HG03103 (cell line): ENCODE measurements around the gene DPP10.
"Not testable (repeated sequence)": the region's sequence is repeated elsewhere in the genome, so short reads cannot be mapped to it uniquely, and the experiment has no call there.

Experiments used
- ATAC-seq: cut with Tn5 transposase; IDR thresholded peaks from one replicate; pipeline ENCODE4 v1.9.1; 2021; ENCODE audit warnings: low read depth; ENCODE audit not compliant: unreplicated experiment

The DPP10 gene

DNA sequence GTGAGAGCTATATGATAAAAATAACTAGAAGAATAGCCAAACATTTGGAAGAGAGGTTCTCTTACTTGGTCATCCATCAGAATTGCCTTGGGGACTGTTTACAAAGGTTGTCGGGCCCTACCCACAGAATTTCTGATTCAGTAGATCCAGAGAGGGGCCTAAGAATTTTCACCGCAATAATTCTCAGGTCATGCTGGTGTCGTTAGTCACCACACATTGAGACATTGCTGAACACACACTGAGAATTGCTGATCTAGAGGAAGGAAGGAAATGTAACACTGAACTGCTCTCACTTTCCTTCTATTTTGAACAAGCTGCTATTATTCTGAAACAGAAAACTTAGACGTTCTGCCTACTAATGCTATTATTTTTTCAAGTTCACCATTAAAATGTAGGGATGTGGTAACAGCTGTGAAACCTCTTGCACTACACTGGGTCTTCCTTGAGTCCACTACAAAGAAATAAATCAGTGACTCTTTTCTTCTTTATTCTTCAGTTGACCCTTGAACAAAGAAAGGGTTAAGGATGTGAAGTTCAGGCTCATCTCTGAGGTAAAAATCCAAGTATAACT, 491.3 kb downstream of the DPP10 start:
- ATAC-seq: no peak

GRCh38 chr2:114935031-114935430, 492.6 kb downstream of the DPP10 start:
- no peak for ATAC-seq

- ATAC-seq: no peak
These were observed 495.0 kb downstream of the DPP10 start for GRCh38 chr2:114937366-114937930.

DNA sequence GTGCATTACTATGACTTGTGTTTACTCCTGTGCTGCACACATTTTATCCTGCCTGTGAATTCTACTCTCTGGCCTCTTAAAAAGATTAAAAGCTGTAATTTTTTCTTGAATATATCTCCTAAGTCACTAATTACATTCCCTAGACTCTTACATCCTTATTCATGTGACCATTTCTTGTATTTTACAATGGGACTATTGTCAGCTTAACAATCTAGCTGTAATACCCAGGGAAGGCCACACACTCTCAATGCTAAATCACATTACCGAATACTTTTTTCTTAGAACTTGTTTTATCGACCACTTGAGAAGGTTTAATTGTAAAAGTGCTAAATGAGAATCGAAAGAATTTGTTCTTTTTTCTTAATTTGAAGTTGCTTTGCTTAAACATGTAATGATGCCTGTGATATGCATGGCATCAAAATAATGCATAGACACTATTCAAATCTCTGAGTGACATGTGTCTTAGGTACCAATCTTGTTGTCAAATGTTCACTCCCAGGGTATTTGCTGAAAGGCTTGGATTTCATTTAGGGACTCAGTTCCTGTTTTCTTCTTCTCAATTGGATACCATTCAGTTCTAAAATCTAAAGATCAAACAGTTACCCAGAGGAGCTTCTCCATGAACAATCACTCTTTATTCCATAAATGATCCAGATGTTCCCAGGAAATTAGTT, 498.5 kb downstream of the DPP10 start:
- no peak for ATAC-seq

DNA sequence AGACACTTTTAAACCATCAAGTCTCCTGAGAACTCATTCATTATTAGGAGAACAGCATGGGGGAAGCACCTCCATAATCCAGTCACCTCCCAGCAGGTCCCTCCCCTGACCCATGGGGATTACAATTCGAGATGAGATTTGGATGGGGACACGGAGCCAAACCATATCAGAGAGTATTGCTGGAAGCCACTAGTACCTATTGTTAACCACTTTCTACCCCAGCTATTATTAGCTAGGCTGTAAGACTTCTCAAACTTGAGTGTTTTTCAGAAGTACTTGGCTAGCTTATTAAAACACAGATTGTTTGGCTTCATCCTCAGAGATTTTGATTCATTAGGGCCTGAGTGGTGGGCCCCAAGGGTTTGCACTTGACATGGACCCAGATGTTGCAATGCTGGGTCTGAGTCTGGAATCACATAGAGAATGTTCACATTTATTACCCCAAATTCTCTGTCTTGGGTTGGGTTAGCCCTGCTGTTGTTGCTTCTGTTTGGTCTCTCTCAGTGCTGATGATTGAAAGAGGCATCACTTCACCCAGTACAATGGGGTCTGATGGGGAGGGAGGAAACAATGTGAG, 506.9 kb downstream of the DPP10 start:
- no peak for ATAC-seq

GRCh38 chr2:114960389-114960788, 517.9 kb downstream of the DPP10 start:
- ATAC-seq: no peak

GRCh38 chr2:114962532-114962931, 520.1 kb downstream of the DPP10 start:
- ATAC-seq: no peak

- no peak for ATAC-seq
These were observed 526.4 kb downstream of the DPP10 start for GRCh38 chr2:114968748-114969400.

- ATAC-seq: not testable (repeated sequence)
These were observed 561.9 kb downstream of the DPP10 start for GRCh38 chr2:115004321-115004720.

GRCh38 chr2:115011721-115012120, 569.3 kb downstream of the DPP10 start:
- ATAC-seq: no peak

GRCh38 chr2:115022013-115022412, 579.6 kb downstream of the DPP10 start:
- ATAC-seq: not testable (repeated sequence)

DNA sequence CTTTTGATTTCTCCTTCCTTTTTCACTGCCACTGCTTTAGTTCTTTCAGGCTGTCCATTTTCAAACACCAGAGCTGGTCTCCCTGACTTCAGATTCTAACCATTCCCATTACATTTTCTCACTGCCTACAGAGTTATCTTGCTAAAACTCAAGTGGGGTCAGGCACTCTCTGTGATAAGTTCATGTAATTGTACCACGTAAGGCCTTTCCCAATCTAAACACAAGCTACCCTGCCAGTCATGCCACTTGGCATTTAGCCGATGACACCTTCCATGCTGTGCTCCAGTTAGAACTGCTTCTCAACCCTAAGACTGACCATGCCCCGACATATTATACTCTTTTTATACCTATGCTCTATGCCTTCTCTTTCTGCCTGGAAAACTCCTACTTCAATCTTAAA, 592.4 kb downstream of the DPP10 start:
- ATAC-seq: no peak

- no peak for ATAC-seq
These were observed 594.4 kb downstream of the DPP10 start for GRCh38 chr2:115036818-115037217.

DNA sequence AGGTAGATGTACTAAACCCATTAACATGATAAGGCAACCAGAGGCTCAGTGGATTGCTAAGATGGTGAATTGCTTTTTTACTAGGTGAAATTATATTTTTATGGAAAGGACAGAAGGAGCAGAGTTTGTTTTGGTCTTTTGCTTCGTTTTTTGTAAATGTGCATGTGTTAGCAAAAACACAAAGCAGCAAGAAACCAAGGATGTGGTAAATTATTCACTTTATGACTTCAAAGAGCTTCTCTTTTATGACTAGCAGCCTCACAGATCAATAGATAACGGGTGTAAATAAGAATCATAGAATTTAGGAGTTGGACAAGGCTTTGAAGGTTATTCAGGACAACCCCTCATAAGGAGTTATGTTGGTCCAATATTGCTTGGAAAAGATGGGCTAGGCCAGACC, 615.0 kb downstream of the DPP10 start:
- no peak for ATAC-seq

DNA sequence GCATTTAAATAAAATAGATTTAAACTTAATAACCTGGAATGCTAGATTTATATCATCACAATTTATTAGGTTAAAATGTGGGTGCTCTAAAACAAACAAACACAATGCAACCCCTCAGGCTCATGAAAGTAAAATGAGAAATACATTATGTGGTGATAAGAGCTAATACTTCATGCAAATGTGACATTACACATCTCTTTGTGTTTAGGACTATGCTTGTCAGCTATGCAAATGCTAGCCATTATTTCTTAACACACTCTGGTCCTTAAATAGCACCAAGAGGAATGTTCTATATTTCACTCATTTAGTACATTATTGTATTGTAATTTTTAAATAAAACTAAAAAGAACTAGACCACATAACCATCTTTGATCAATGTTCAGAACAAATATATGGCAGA, 627.6 kb downstream of the DPP10 start:
- no peak for ATAC-seq

DNA sequence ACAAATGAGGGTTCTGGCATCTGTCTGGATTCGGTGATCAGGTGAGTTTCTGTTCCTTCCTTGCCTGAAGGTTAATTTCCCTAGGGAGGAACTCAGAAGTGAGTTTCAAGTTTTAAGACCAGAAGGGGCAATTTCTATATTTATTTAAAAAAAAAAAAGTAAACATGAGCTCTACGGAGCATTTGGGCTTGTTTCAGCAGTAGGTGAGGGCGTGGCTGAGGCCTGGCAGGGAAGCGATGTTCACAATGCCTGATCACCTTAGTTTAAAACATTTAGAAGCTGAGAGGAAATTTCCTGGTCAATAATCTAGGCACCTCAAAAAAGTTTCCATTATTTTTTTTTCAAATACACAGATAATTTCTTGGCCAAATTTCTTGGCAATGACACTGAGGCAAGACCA, 629.1 kb downstream of the DPP10 start:
- ATAC-seq: no peak

DNA sequence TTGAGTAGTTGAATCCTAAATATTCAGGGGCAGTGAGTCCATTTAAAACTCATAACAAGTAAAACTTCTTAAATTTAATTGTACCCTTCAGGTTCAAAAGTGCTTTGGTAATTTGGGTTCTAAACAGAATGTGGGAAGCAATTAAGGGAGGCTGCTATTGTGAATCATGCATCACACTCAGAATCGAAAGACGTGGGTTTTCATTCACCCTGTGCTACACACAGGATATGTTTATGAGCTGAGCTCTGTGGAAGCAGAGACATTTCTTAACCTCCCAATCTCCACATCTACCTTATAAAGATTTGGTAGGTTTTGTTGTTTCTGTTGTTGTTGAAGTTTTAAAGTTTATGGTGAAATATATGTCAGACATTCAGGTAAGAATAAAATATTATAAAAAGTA, 633.4 kb downstream of the DPP10 start:
- no peak for ATAC-seq

DNA sequence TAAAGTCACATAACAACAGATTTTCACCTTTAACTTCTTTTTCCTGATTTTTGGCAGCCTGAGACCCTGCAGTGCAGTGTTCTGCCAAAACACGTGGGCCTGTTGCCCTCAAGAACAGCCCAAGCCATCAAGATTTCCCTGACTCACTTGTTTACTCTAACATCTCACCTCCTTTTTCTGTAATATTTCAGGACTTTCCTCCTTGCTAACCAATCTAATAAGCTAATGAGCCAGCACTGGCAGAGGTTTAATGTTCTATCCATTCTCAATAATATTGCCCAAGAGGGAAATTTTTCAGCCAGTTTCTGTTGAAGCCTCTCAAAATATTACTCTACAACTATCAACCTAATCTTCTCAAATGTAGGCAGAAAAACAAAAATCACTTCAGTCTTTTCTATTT, 635.2 kb downstream of the DPP10 start:
- ATAC-seq: no peak

DNA sequence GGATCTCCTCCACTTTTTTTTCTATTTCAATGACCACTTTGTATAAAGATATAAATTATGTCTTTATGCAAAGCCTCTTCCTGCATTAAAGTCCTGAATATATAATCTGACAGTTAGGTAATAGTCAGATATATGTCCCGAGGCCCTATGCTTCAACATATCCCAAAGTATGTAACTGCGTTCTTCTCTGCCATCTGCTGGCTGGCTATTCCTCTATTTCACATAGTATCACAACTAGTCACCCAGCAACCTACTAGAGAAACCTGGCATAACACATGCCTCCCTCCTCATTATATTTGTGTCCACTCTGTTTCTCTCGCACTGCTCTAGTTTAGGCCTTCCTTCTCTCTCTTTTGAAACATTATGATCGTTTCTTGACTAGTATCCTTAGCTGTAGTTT, 640.8 kb downstream of the DPP10 start:
- ATAC-seq: no peak

DNA sequence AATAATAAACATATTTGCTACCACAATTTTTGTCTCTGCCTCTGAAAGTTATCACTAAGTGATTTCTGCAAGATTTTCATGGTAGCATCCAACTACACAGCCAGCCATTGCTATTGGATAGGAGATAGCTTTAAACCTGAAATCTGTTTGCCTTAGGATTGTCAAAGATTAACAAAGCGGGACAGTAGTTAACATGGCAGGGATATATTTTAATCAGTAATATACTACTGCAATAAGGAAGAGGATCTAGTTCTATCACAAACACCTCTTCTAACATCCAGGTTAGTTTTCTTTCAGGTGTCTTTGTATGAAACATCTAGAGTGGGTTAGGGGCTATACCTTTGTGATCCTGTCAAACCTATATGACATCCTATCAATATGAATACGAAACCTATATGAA, 641.3 kb downstream of the DPP10 start:
- ATAC-seq: no peak

DNA sequence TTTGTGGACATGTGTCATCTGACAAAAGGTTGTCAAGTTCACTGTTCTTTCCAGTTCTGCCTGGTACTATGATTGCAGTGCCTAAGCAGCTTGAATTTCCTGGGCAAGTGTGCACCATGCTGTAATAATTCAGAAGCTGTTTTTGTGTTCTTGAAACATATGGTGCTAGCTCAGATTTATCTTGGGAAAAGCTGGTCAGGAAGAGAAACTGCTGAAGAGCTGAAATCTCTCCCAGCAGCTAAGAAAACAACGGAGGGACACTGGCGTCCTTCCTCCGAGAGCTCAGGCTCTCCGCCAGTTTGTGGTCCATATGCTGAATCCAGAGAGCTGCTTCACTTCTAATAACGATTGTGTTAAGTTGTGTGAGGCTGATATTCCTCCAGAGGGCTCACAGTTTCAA, 642.0 kb downstream of the DPP10 start:
- ATAC-seq: no peak
